ENCODE data around the gene ULBP3. TPM values are rescaled to one million over a fixed set of nuclear protein-coding genes. Genes with fewer than 3 reads are reported as not detected.

ULBP3 gene
- total RNA-seq, 1 experiment from 2014 or later = 18.4 TPM

DNA sequence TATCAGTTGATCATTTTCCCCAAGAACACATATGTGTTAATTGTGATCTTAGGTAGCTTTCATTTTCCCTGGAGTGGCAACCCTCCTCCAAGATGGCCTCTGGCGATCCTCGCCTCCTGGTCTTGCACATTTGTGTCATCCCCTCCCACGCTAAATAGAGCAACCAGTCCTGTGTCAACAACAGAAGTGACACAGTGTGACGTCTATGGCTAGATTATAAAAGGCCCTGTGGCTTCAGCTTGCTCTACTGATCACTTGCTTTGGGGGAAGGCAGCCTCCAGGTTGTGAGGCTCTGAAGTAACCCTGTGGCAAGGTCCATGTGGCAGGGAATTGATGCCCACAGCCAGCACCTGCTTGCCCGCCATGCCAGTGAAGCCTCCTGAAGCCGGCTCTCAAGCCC is 43.3 kb upstream of the ULBP3 start (continued):
- TF ChIP-seq ZBTB33 (IDR thresholded peaks at IDR 0.05; ENCODE audit: extremely low read depth, insufficient replicate concordance, low read length) = no peak

- Histone ChIP-seq H3K79me2 (ENCODE audit: insufficient read depth, low read length) (no peaks in the 10 kb centered on the region), H2AFZ (ENCODE audit: low read depth, low read length, poor library complexity, severe bottlenecking) (no peak overlapping the region), H3K9ac (ENCODE audit: low read length) (no peak overlapping the region), H3K4me3 (replicated peaks in 1 of 2; ENCODE audit: low read depth in 1 of 2, low read length in 2 of 2) (no peak overlapping the region), H3K9me3 (ENCODE audit: control insufficient read depth in 1 of 2, insufficient read depth in 1 of 2, low read depth in 1 of 2, low read length in 2 of 2) (no peaks in the 10 kb centered on the region), H3K4me2 (ENCODE audit: low read length) (no peak overlapping the region), H4K20me1 (ENCODE audit: insufficient read depth) (no peaks in the 10 kb centered on the region), H3K27ac (ENCODE audit: low read depth, low read length) (no peak overlapping the region), H3K9me2 (ENCODE audit: insufficient read depth) (no peaks in the 10 kb centered on the region), H3K27me3 (ENCODE audit: insufficient read depth, low read length) (no peaks in the 10 kb centered on the region), H3K4me1 (ENCODE audit: control insufficient read depth in 1 of 2, insufficient read depth in 2 of 2, low read length in 2 of 2) (no peaks in the 10 kb centered on the region), H3K36me3 (ENCODE audit: control insufficient read depth in 1 of 2, insufficient read depth in 2 of 2, low read length in 2 of 2) (no peaks in the 10 kb centered on the region)
- ChIA-PET POLR2A (no interaction called here), CTCF (no interaction called here), RAD21 (ENCODE audit: low non-redundant PET in 1 of 2, low total read pairs in 2 of 2, uncharacterized antibody in 2 of 2, unreplicated experiment in 2 of 2) (no interaction called here)
- intact Hi-C loops (cut with micrococcal nuclease) = no loop called here
- TF ChIP-seq REST (IDR thresholded peaks at IDR 0.05; ENCODE audit: low read depth) = no peak
- TF ChIP-seq SIN3A (IDR thresholded peaks at IDR 0.05; ENCODE audit: low read depth) = no peak
- no peak for TF ChIP-seq JUND (IDR thresholded peaks at IDR 0.05)
- no peak for TF ChIP-seq POLR2AphosphoS5 (IDR thresholded peaks at IDR 0.05; ENCODE audit: low read depth, low read length)
- TF ChIP-seq EZH2phosphoT487 (IDR thresholded peaks at IDR 0.05; ENCODE audit: borderline replicate concordance) = no peak
- TF ChIP-seq EZH2 (IDR thresholded peaks at IDR 0.05) = no peak
- TF ChIP-seq YY1 (IDR thresholded peaks at IDR 0.05; ENCODE audit: extremely low read depth, insufficient replicate concordance, low read depth, low read length) = no peak
- TF ChIP-seq POLR2A (IDR thresholded peaks at IDR 0.05; ENCODE audit: borderline replicate concordance, extremely low read depth, insufficient read depth, insufficient read length) = no peak
- no peak for TF ChIP-seq CEBPB (IDR thresholded peaks at IDR 0.05; ENCODE audit: low read depth)
- TF ChIP-seq TCF7L2 (IDR thresholded peaks at IDR 0.05; ENCODE audit: borderline replicate concordance, extremely low read depth, insufficient read depth, insufficient read length) = no peak
- TF ChIP-seq, protein P1, sequence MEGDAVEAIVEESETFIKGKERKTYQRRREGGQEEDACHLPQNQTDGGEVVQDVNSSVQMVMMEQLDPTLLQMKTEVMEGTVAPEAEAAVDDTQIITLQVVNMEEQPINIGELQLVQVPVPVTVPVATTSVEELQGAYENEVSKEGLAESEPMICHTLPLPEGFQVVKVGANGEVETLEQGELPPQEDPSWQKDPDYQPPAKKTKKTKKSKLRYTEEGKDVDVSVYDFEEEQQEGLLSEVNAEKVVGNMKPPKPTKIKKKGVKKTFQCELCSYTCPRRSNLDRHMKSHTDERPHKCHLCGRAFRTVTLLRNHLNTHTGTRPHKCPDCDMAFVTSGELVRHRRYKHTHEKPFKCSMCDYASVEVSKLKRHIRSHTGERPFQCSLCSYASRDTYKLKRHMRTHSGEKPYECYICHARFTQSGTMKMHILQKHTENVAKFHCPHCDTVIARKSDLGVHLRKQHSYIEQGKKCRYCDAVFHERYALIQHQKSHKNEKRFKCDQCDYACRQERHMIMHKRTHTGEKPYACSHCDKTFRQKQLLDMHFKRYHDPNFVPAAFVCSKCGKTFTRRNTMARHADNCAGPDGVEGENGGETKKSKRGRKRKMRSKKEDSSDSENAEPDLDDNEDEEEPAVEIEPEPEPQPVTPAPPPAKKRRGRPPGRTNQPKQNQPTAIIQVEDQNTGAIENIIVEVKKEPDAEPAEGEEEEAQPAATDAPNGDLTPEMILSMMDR (IDR thresholded peaks at IDR 0.05 in 2 of 3, conservative IDR thresholded peaks at IDR 0.05 in 1 of 3; ENCODE audit: borderline replicate concordance in 1 of 3, insufficient read depth in 1 of 3, low read depth in 2 of 3, low read length in 2 of 3) = no peak
- no peak for TF ChIP-seq ZFX (IDR thresholded peaks at IDR 0.05)
- no peak for TF ChIP-seq SP1 (IDR thresholded peaks at IDR 0.05; ENCODE audit: low read depth)
- TF ChIP-seq ZNF274 (IDR thresholded peaks at IDR 0.05; ENCODE audit: low read depth, low read length) = no peak
- no peak for TF ChIP-seq ATF3 (IDR thresholded peaks at IDR 0.05)
- no peak for ATAC-seq
- no peak for DNase-seq (ENCODE audit: low read depth, low spot score)
- no TSS peak for BruUV-seq (replicated peaks)
Measured at GRCh38 chr6:150102750-150103270, 33.9 kb upstream of the ULBP3 start.

Data from HCT116 (cell line).